Kidney (tissue), 14 donors: ENCODE measurements around the gene INSRR. TPM values are rescaled to one million over a fixed set of nuclear protein-coding genes. Genes with fewer than 3 reads are reported as not detected.
A peak's percentile ranks its signal among the peaks of the same experiment; 100 is the strongest.

Source experiments
- DNase-seq, 5 donors: peaks; one replicate each; pipeline ENCODE4 v3.0.0-alpha.2; 2013 to 2020
- FAIRE-seq: peaks from 2 replicates; lab custom pipeline; 2012; peaks lifted over from hg19 to GRCh38; lab: Jason Lieb, UNC
- H3K27ac ChIP-seq, 2 donors: one replicate each; pipeline ENCODE4 v1.7.0; 2013; ENCODE audit warnings: low read depth in 2 of 2, low read length in 2 of 2, inconsistent platforms in 1 of 2
- H3K27me3 ChIP-seq: one replicate; pipeline ENCODE4 v1.7.1; 2013; ENCODE audit warnings: low read length, inconsistent platforms; ENCODE audit not compliant: control insufficient read depth, insufficient read depth
- H3K36me3 ChIP-seq, 3 donors: one replicate each; pipeline versions ENCODE4 v1.7.0 to v1.7.1; 2013; ENCODE audit warnings: low read length in 3 of 3, control low read depth in 1 of 3, inconsistent platforms in 1 of 3; ENCODE audit not compliant: insufficient read depth in 3 of 3, control insufficient read depth in 2 of 3
- H3K4me1 ChIP-seq, 3 donors: one replicate each; pipeline versions ENCODE4 v1.7.0 to v1.7.1; 2013; ENCODE audit warnings: low read length in 3 of 3, inconsistent platforms in 1 of 3, low read depth in 1 of 3; ENCODE audit not compliant: control insufficient read depth in 2 of 3, insufficient read depth in 2 of 3
- H3K4me3 ChIP-seq, 3 donors: one replicate each; pipeline versions ENCODE4 v1.7.0 to v1.8.1; 2013; ENCODE audit warnings: low read length in 3 of 3, control low read depth in 1 of 3, inconsistent platforms in 1 of 3
- H3K9ac ChIP-seq, 3 donors: one replicate each; pipeline versions ENCODE4 v1.7.0 to v1.7.1; 2013; ENCODE audit warnings: low read length in 3 of 3, control low read depth in 1 of 3, inconsistent platforms in 1 of 3
- H3K9me3 ChIP-seq, 3 donors: one replicate each; pipeline versions ENCODE4 v1.7.0 to v1.7.1; 2013; ENCODE audit warnings: low read length in 3 of 3, control low read depth in 1 of 3, inconsistent platforms in 1 of 3; ENCODE audit not compliant: control insufficient read depth in 2 of 3, insufficient read depth in 1 of 3
- CTCF ChIP-seq: IDR thresholded peaks from 3 replicates; pipeline ENCODE4 v1.5.1; 2012; ENCODE audit warnings: mild to moderate bottlenecking, moderate library complexity, borderline replicate concordance; ENCODE audit not compliant: insufficient read depth; ENCODE audit errors: extremely low read depth
- intact Hi-C: fragments of 100-400 bp; cut with DNase I; formaldehyde crosslinking; loops from one replicate; pipeline ENCODE4 v1.11.1; 2022
- polyA plus RNA-seq: library from polyadenylated mRNA; stranded (reverse); fragments of 350-450 nt; fragmentation: Illumina TruSeq; extraction: RNeasy Lipid Tissue Mini Kit (QIAGEN cat#74804); gene quantifications from one replicate; pipeline ENCODE4 v1.2.3, GENCODE V29; 2014; ENCODE audit warnings: low read depth, low replicate concordance; ENCODE audit not compliant: insufficient read depth
- total RNA-seq: library from RNA; stranded (reverse); fragmentation: NEBNext Ultra II Directional; extraction: Animal tissue kit (Norgen Biotek cat#: 25700); gene quantifications from one replicate; pipeline ENCODE4 v1.2.1, GENCODE V29; 2021
- donor health status: control.
- donor health status: control.
- donor health status: control.
- donor health status: control.
- donor health status: control.
- donor health status: DM: yes; HTN: yes; CAD: no.
- donor health status: Normal renal cell carcinoma (clear cell type).

The INSRR gene
- total and polyA plus RNA-seq, 2 donors from 2014 or later = 0.35 to 2.4 TPM

GRCh38 chr1:156814571-156815260 is 44.2 kb downstream of the INSRR start:
- intact Hi-C loops = no loop called here
- Histone ChIP-seq H3K9ac (no peak overlapping the region), H3K27ac (peak overlapping the region in 1 of 2 donors; percentile 70), H3K4me1 (peaks cover 0 to 11% (median 0%) of the 10 kb centered on the region in 3 donors), H3K9me3 (no peaks in the 10 kb centered on the region), H3K4me3 (no peak overlapping the region), H3K36me3 (no peaks in the 10 kb centered on the region), H3K27me3 (no peaks in the 10 kb centered on the region)
- FAIRE-seq = no peak
- DNase-seq = peak in 2 of 5 donors; percentile 49 to 66
- TF ChIP-seq CTCF = no peak

GRCh38 chr1:156813750-156814570 is 45.0 kb downstream of the INSRR start:
- peak overlapping the region in 1 of 3 donors; percentile 51 for H3K9ac ChIP-seq
- H3K4me3 ChIP-seq = peak overlapping the region in 2 of 3 donors; percentile 13 to 52
- H3K4me1 ChIP-seq = peaks cover 0 to 11% (median 0%) of the 10 kb centered on the region in 3 donors
- H3K27me3 ChIP-seq = no peaks in the 10 kb centered on the region
- FAIRE-seq (no peak), DNase-seq (peak; percentile 69 to 91 (median 83))
- intact Hi-C loops = no loop called here
- TF ChIP-seq CTCF = peak; percentile 55
- H3K36me3 ChIP-seq = no peaks in the 10 kb centered on the region
- H3K27ac ChIP-seq = no peak overlapping the region
- H3K9me3 ChIP-seq = no peaks in the 10 kb centered on the region

GRCh38 chr1:156813298-156813697 is 45.6 kb downstream of the INSRR start:
- intact Hi-C loops = no loop called here
- peak overlapping the region in 1 of 3 donors; percentile 51 for H3K9ac ChIP-seq

More at GRCh38 chr1:156813298-156813697, 45.6 kb downstream of the INSRR start:
- no peak for FAIRE-seq
- H3K9me3 ChIP-seq = no peaks in the 10 kb centered on the region
- no peak overlapping the region for H3K27ac ChIP-seq
- TF ChIP-seq CTCF = no peak
- no peaks in the 10 kb centered on the region for H3K36me3 ChIP-seq
- H3K4me1 ChIP-seq = peaks cover 0 to 11% (median 0%) of the 10 kb centered on the region in 3 donors
- no peaks in the 10 kb centered on the region for H3K27me3 ChIP-seq
- DNase-seq = peak in 1 of 5 donors; percentile 28
- peak overlapping the region in 1 of 3 donors; percentile 52 for H3K4me3 ChIP-seq
